NCI-H1694 (cell line): Measurements from ENCODE around the gene IL2RG.

Source experiments
- DNase-seq: peaks from one replicate; lab custom pipeline; 2025; lab: John Stamatoyannopoulos, UW

The IL2RG gene

GRCh38 chrX:71111141-71111843, at the start of gene IL2RG:
TSS of gene IL2RG (minus strand) at chrX:71111577. CDS start at chrX:71111539, 38 bp downstream.
- no peak for DNase-seq

GRCh38 chrX:71160475-71160874, 49.1 kb upstream of the IL2RG start:
- no peak for DNase-seq

DNA sequence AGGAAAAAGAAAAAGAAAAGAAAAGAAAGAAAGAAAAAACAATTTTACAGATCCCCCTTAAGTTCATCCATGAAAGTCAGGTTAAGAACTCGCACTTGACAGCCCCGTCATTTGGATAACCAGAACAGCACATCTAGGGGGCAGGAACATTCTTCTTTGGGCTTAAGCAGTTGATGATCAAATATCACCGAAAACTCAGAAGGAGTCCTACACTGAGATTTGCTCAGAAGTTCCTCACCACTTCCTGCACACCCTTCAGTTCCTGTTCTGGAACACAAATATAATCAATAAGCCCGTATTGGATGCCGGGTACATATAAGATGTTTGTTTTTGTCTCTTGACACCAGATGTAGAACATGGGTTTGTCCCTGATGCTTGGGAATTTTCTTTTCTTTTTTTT, 48.0 kb upstream of the IL2RG start:
- DNase-seq = no peak

DNA sequence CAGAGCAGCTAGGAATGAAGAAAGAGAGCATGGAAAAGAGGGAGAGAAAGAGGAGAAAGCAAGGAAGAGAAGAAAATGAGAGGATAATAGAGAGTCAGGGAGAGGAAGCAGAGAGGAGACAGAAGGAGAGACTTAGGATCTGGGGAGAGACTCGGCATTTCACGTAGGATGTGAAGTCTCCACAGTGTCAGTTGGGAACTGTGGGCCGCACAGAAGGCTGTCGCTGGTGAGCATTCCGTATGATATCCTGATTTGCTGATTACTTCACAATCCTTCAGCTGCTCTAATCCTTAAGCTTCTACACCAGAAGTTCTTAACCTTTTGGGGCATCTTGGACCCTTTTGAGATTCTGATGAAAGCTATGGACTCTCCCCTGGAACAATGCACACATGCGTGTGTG, 47.2 kb upstream of the IL2RG start:
- DNase-seq = no peak

DNA sequence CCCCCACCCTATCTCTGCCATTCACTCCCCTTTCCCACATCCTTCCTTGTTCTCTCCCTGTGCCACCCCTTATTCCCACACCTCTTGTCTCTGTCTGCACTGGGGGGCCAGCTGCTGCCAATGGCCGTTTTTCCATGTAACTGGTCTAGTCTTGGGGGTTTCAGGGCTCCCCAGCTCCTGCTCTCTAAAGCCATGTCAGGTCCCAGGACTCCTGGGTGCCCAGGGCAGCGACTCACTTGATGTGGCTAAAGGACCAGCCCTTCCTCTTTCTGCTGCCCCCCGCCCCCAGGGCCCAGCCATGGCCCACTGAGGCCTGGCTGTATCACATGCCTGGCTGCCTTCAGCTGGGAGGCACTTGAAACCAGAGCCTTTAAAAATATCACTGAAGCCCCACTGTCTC, 43.3 kb upstream of the IL2RG start:
- DNase-seq = no peak

- no peak for DNase-seq
These were observed 42.8 kb upstream of the IL2RG start for GRCh38 chrX:71154196-71154595.

DNA sequence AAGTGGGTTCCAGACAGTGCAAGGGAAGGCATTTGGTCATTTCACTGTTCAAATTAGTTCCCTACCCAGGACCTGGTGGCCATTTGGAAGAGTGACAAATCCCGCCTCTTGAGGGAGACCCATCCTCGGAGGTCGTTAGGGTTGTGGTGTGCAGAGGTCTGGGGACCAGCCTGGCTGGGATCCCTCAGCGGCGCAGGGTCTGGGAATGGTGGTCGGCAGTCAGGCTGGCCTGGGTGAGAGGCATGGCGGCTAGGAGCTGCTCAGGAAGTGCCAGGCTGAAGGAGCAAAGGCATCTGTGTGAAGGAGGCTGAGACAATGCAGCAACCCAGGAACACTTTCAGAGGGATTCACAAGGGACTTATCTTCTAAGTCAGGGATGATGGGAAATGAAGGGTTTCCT, 40.0 kb upstream of the IL2RG start:
- DNase-seq = no peak

- no peak for DNase-seq
These were observed 36.9 kb upstream of the IL2RG start for GRCh38 chrX:71148278-71148663.

GRCh38 chrX:71147496-71148277, 36.3 kb upstream of the IL2RG start:
- DNase-seq = no peak

DNA sequence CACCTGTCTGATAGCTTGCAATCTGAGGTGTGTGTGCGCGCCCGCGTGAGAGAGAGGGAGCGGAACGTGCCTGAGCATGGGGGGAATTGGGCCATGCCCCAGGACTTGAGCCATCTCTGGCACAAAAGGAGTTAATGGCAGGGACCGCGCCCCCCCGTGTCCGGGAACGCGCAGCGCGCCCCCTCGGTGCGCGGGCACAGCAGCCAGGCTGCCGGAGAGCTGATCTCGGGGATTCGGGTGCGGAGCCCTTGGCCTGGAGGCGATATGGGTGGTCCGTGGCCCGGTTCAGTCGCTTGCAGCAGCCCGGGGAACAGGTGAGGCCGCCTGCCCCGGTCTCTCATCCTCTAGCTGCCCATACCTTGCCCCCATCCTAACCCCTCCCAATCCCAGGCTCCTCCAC, 33.3 kb upstream of the IL2RG start, which contains the start of gene NLGN3:
Gene NLGN3 (plus strand): TSS at position 191 of the 400 bp plus-strand sequence. CDS start 2,909 bp downstream, outside the sequence.
- no peak for DNase-seq

GRCh38 chrX:71143508-71143907, 32.1 kb upstream of the IL2RG start:
- DNase-seq = no peak

DNA sequence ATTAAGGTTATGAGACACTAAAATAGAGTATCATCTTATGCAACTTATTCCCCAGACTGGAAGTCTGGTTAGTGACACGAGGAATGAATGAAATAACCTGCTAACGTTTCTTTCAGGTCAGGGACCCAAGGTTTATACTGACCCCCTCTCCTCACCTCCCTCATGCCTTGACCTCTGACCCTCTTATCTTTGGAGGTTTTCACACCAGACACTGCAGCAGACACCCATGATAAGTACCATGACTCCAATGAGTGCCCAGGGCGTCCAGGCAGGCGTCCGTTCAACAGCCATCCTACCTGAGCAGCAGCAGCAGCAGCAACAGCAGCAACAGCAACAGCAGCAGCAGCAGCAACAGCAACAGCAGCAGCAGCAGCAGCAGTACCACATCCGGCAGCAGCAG, 29.1 kb upstream of the IL2RG start:
- DNase-seq = no peak

DNA sequence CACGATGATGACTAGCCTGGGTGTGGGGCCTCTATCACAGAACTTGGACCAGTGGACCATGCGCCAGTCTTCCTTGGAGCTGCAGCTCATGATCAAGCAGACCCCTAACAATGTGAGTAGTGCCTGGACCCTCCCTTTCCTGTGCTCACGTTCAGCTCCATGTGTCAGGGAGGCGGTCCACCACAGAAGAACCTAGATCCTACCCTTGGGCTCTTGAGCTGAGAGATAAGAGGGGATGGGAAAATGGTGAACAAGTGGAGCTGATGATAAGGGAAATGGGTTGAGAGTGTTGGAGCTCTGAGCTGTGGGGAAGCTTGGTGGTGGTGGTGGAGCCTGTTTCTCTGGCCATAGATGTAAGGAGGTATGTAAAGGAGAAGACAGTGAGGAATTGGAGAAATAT, 20.1 kb upstream of the IL2RG start:
- DNase-seq = no peak

GRCh38 chrX:71128915-71129765, 17.8 kb upstream of the IL2RG start:
- DNase-seq = peak; percentile 28

DNA sequence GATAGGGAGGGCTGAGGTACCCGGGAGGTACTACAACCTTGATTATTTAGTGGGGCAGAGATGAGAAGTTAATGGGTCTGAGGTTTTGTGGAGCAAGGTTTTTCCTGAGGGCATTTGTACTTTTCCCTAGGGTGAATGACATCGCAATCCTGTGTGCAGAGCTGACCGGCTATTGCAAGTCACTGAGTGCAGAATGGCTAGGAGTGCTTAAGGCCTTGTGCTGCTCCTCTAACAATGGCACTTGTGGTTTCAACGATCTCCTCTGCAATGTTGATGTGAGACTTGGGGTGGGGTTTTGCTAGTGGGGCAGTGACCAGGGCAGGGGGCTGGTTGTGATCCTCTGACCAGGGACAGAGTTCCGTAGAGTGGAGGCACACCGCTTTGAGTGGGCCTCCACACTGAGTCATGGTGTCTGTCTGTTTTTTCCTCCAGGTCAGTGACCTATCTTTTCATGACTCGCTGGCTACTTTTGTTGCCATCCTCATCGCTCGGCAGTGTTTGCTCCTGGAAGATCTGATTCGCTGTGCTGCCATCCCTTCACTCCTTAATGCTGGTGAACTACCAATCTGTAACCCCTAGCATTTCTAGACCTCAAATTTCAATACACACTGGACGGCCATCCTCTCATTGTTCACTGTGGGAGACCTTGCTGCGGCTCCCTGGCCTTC, 16.9 kb upstream of the IL2RG start:
- DNase-seq = no peak

GRCh38 chrX:71118985-71119535, 7.7 kb upstream of the IL2RG start:
- no peak for DNase-seq

DNA sequence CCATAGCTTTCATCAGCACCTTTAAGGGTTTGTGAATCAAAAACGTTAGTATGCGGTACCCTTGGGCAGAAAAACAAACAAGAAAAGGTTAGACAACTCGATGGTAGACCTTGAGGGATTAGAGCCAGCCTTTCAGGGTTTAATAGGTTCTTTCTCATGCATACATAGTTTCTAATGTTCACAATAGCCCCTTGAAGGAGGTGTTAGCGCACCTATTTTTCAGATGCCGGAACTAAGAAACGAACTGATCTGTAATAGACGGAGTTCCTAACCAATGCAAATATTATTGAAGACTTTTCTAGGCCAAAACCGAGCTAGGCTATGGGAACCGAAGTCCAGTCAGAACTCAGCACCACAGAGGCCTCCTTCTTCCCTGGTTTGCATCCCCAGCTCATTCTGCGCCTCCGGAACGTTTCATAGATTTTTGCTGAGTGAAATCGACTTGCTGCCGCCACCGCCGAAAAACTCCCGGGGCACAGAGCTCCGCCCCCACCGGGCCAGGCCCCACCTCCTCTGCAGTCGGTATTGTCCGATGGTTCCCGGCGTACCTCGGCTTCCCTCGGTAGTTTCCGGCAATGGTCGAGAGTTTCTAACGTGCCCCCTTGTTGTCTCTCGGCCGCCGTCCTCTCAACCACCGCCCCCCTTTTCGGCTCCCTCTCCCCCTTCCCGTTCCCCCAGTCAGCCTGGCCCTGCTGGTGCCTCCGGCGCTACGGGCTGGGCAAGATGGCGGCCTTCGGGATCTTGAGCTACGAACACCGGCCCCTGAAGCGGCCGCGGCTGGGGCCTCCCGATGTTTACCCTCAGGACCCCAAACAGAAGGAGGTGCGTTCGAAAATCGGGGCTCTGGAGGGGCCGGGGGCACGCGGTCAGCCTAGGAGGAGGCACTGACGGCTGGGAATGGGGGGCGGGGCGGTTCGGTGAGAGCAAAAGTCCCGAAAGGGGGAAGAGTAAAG, 6.9 kb upstream of the IL2RG start, which contains the start of gene MED12:
Gene MED12 (plus strand): TSS at position 565 of the 953 bp plus-strand sequence. CDS start 159 bp downstream, at position 724.
- DNase-seq = peak; percentile 48

DNA sequence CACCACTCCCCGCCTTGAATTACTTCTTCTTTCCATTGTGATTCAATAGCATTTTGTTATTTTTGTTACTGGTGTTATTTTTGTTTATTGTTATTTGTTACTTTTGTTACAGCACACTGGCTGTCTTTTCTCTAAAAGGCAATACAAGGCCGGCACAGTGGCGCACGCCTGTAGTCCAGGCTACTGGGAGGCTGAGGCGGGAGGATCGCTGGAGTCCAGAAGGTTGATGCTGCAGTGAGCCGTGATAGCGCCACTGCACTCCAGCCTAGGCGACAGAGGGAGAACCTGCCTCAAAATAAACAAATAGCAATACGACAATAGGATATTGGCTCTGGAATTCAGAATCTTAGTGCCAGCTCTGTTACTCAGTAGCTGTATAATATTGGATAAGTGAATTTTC, 6.0 kb upstream of the IL2RG start:
- no peak for DNase-seq

- no peak for DNase-seq
These were observed 599 bp upstream of the IL2RG start for GRCh38 chrX:71111921-71112431.

- no peak for DNase-seq
These were observed 2.3 kb downstream of the IL2RG start for GRCh38 chrX:71109051-71109450.
